ENCODE measurements around the gene GPX8.

DNA sequence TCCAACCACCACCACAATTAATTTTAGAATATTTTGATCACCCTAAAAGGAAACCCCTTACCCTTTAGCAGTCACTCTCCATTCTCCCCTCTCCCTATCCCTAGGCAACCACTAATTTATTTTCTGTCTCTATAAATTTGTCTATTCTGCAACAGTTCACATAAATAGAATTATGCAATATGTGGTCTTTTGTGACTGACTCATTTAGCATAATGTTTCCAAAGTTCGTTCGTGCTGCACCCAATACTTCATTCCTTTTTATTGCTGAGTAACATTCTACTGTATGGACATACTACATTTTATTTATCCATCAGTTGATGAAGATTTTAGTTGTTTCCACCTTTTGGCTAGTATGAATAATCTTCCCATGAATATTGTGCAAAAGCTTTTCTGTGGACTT lies 31.2 kb downstream of the GPX8 start:
- no peak for TF ChIP-seq CTCF (conservative IDR thresholded peaks at IDR 0.05; ENCODE audit: low read depth, low read length)
- no peak for TF ChIP-seq POLR2A (IDR thresholded peaks at IDR 0.05; ENCODE audit: low read depth, low read length)
- no peak for TF ChIP-seq FOS (IDR thresholded peaks at IDR 0.05; ENCODE audit: low read depth, low read length)
- no peak for TF ChIP-seq CHD1 (IDR thresholded peaks at IDR 0.05; ENCODE audit: low read depth, low read length)
- TF ChIP-seq RAD21 (IDR thresholded peaks at IDR 0.05; ENCODE audit: low read length) = no peak
- TF ChIP-seq, protein P1, sequence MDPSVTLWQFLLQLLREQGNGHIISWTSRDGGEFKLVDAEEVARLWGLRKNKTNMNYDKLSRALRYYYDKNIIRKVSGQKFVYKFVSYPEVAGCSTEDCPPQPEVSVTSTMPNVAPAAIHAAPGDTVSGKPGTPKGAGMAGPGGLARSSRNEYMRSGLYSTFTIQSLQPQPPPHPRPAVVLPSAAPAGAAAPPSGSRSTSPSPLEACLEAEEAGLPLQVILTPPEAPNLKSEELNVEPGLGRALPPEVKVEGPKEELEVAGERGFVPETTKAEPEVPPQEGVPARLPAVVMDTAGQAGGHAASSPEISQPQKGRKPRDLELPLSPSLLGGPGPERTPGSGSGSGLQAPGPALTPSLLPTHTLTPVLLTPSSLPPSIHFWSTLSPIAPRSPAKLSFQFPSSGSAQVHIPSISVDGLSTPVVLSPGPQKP (IDR thresholded peaks at IDR 0.05; ENCODE audit: borderline replicate concordance, low read depth, low read length) = no peak
- TF ChIP-seq RCOR1 (IDR thresholded peaks at IDR 0.05; ENCODE audit: insufficient replicate concordance, low read length) = no peak
- no peak for TF ChIP-seq BHLHE40 (IDR thresholded peaks at IDR 0.05; ENCODE audit: low read depth, low read length)
- TF ChIP-seq MXI1 (IDR thresholded peaks at IDR 0.05; ENCODE audit: borderline replicate concordance, low read depth, low read length) = no peak
- no peak for TF ChIP-seq USF2 (IDR thresholded peaks at IDR 0.05; ENCODE audit: low read depth, low read length)
- 0 out of 2 replicates have a peak, but pooled peaks have one; percentile 20 for TF ChIP-seq CEBPB (IDR thresholded peaks at IDR 0.05; ENCODE audit: low read depth, low read length)

All from IMR-90 (cell line).